AG20443 (cell line): ENCODE results near the gene AMACR.

Experiments
- DNase-seq: peaks from one replicate; pipeline ENCODE4 v3.0.0; 2012; ENCODE audit warnings: low spot score, mixed read lengths

AMACR gene

DNA sequence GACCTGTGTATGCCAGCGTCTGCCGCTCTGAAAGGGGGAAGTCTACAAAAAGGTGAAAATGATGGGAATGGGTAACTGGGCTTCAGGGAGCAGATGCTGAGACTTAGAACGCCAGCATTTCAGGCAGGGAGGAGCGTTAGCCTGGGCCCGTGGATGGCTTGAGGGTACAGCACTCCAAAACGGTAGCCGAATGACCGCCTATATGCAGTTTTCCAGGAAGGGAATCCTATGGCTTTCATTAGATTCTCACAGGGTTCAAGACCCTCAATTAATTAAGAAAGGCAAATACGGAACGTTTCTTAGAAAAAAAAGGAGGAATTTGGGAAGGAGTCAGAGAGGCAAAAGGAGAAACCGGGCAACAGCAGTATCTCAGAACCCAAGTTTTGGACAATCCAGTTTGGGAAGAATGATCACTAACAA lies 639 bp downstream of the AMACR start:
- DNase-seq = peak; percentile 36

DNA sequence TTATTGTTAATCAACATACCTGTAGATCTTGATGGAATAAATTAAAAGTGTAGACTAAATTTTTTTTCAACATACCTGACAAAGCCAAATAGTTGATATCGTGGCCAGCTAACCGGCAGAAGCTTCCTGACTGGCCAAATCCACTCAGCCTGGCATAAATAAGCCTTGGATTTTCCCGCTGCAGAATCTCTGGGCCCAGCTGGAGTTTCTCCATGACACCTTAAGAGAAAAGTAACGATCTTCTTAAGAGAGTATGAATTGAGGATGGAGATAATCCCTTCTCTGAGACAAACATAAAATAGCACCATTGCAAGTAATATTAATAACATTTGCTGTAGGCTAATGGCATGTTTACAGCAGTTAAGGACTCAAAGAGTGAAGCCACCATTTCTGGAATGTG lies 2.2 kb downstream of the AMACR start:
- DNase-seq = no peak

DNA sequence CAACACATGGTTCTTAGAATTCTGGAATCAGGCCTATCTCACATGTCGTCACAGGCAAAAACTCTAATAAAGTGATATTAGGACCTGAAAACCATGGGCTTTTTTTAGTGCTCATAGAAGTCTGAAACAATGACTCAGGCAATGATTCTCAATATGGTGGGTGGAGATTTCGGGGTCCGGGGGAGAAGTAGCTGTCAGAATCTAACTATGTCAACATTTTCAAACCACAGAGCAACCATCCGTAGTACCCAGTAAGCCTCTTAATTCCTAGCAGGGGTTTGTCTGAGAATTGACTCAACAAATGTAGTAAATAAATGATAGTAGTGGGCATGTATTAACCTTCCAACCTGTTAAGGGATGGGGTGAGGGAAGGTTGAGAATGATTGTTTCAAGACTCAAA lies 2.6 kb downstream of the AMACR start:
- DNase-seq = no peak

DNA sequence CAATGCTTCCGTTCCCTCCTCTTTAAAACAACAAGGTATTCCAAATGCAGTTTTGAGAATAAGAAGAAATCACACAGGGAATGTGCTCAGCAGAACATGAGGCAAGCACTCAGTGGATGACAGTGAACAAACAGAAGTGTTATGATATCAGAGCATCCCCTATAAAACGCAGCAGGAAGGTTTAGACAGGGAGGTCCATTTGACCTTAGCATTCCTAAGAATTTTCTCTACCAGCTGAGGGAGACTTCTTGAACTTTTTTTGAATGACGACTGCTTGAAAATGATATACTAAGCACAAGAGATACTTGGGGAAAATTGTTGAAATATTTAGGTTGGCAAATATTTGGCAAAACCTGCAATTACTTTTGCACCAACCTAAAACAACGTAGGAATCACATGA lies 3.9 kb downstream of the AMACR start:
- DNase-seq = no peak

DNA sequence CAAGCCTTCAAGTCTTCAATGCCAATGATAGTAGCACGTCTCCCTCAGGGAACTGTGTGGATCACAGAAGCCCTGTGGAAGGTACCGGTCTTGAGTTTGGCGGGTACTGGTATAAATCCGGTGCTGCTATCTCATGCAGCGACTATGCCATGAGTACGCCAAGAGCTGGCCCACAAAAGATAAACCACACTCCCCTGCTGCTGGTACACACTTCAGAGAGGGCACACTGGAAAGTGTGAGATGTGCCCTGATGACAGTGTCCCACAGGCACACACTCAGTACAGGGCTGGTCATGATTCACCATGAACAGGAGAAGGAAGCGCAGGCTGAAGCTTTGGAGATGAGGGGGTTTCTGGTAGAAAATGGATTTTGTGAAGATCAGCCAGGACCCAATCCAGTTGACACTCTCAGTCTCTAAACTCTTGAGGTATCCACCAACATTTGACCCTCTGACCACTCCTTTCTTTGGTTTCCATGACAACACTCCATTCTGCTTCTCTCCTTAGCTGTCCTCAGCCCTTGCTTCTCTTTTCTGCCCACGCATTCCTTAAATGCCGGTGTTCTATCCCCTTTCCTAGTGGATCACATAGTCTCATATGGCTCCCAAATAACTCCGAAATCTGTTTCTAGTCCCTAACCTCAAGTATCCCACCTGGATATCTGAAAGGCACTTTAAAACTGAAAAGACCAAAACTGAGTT lies 5.1 kb downstream of the AMACR start:
- no peak for DNase-seq

DNA sequence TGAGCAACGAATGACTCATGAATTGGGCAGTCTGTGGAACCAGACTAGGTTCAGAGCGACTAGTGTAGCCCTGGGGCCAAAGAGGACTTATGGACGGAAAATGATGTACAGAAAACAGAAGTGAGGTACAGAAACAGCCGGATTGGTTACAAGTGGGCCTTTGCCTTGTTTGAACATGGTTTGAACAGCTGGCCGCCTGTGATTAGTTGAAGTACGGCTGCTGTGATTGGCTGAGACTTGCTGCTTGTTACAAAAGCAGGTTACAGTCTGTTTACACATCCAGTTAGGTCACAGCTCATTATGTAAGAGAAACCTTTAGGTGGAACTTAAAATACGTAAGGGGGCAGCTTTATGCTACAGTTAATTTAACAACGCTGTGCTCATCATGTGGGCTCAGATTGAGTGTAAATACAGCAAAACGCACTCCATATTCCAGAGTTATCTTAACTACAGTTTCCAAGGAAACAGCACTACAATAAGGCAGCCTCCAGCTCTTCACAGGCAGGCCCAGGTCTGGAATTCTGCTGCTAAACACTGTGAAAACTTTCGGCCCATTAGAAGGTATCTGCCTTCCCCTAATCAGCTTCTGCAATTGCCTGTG lies 6.5 kb downstream of the AMACR start:
- DNase-seq = no peak

DNA sequence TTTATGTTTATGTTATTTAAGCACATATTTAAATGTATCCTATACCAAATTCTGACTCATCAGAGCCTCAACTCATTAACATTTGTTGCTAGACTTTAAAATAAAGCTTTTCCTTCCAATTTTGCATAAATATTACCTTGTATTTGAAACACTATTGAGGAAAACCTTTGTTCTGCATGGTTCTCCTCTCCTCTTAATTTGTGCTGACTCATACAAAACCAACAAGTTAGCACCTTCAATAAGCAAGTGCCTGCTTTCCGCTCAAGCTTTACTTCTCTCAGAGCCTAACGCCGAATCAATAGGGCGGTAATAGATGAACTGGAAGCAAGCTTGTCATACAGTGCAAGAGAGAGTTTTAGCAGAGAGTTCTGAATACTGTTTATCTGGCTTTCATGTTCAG lies 7.9 kb downstream of the AMACR start:
- no peak for DNase-seq

DNA sequence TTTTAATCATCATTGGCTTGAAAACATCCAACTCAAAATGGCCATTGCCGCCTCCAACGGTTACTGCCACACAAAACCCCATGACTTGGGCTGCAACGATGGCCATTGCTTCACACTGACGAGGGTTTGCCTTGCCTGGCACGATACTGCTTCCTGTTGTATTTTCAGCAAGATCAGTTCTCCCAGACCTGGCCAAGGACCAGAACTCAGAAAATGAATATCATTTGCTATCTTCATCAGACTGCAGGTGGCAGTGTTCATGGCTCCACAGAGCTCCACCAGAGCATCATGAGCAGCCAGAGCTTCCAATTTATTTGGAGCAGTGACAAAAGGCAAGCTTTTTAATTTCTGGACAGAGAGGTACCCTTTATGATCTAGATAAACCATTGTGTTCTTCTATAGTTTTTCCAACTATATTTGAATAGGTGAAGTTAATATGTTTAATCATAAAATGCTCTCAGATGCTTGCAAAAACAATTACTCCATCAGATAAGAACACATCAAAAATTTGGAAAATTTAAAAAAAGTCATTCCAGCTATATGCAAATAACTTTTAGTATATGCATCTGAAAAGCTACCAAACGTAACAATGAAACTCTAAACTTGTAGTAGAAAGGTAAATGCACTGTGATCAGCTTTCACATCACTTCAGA lies 10.4 kb downstream of the AMACR start:
- DNase-seq = peak; percentile 83

DNA sequence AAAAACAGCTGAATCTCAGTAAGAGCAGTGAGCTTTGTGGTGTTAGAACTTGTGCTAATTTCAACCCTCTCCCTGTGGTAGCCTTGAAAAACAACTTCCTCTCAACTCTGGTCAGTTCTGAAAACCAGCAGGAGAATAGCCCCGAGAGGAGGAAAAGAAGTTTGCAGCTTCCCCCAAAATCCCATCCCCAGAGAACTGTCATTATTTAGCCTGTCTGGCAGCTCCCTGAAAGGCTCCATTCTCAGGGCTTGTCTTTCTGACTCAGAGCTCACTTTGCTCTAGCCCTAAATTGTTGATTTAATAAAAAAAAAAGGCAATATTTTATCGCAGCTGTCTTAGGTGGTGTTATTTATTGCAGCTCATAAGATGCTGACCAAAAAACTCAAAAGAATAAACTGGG lies 12.0 kb downstream of the AMACR start:
- DNase-seq = no peak

DNA sequence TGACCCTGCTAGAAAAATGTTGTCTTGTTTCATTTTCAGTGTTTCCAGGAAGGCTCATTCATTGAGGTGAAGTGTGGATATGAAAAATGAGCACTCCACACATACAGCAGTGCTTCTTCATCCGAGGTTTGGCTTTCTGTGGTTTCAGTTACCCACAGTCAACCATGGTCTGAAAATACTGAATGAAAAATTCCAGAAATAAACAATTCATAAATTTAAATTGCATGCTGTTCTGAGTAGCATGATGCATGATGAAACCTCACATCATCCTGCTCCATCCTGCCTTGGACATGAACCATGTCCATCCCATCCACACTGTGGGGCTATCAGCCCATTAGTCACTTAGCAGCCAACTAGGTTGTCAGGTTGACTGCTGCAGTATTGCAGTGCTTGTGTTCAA lies 13.0 kb downstream of the AMACR start:
- DNase-seq = peak; percentile 70

DNA sequence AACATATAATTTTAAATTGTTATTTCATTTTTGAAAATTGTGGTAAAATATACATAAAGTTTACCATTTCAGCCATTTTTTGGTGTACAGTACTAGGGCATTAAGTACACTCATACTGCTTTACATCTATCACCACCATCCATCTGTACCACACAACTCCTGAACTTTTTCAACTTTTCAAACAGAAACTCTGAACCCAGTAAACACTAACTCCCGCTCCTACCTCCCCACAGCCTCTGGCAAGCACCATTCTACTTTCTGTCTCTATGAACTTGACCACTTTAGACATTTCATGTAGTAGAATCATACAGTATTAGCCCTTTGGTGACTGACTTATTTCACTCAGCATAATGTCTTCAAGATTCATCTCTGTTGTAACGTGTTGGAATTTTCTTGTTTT lies 15.0 kb downstream of the AMACR start:
- no peak for DNase-seq

DNA sequence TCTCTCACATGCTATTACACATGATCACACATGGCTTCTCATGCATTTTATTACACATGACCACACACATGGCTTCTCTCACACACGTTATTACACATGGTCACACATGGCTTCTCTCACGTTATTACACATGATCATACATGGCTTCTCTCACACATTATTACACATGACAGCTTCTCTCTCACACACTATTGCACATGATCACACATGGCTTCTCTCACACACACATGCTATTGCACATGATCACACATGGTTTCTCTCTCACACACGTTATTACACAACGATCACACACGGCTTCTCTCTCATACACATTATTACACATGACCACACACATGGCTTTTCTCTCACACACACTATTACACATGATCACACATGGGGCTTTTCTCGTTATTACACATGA lies 22.4 kb downstream of the AMACR start:
- no peak for DNase-seq

DNA sequence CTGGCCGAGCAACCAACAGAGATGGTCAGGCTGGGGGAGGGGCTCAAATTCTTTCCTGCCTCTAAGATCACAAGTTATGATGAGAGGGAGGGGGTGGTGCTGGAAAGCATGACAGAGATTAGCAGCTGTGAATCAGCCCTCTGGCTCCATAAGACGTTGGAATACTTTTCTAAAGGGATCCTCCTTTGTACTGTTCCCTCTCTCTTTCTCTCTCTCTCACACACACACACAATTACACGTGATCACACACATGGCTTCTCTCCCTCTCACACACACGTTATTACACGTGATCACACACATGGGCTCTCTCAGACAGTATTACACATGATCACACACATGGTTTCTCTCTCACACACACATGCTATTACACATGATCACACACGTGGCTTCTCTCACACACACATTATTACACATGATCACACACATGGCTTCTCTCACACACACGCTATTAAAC lies 23.2 kb downstream of the AMACR start, which contains the start of gene SLC45A2:
SLC45A2 (minus strand) TSS at position 23 of the 454 bp plus-strand sequence. CDS start 110 bp downstream, outside the sequence.
- no peak for DNase-seq

DNA sequence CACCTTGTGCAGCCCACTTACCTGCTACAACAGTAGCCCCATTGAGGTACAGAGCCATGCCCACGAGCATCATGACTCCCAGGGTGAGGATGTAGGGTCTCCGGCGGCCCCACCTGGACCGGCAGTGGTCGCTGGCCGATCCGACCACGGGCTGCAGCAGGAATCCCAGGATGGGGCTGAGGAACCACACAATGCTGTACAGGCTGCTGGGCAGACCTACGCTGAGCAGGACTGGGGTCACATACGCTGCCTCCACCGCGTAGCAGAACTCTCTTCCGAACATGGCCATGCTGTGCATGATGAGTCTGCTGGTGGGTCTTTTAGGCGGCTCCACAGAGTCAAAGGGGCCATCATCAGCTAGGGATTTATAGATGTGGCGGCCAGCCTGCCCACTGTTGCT lies 23.7 kb downstream of the AMACR start:
- no peak for DNase-seq

DNA sequence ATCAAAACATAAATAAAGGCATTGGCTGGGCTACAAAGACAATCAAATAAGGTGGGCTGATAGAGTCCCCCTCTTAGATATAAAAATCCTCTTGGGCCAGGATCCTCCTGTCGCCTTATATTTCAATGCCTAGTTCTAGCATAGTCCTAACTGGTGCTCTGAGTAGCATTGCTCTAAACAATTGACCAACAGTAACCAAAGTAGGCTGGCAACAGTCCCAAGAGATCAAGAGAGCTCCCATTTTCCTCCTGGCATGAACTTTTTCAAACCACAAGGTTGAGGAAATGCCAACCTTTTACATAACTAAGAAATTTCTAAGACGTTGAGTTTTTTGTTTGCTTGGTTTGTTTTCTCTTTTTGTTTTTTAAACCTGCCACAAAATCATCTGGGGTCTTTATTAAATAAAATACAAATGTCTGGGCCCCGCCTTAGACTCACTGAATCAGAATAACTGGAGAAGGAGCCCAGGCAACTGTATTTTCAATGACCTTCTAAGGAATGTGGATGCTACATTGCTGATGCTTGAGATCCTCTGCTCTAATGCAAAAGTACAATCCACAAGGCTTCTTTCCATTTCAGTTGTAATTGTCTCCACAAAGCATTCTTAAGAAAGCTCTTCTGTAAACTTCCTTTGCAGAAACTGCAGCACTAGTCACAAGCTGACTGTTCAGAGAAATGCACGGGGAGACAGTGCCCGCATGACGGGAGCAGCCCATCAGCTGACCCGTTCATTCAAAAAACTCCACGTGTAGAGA lies 26.3 kb downstream of the AMACR start:
- peak; percentile 27 for DNase-seq

DNA sequence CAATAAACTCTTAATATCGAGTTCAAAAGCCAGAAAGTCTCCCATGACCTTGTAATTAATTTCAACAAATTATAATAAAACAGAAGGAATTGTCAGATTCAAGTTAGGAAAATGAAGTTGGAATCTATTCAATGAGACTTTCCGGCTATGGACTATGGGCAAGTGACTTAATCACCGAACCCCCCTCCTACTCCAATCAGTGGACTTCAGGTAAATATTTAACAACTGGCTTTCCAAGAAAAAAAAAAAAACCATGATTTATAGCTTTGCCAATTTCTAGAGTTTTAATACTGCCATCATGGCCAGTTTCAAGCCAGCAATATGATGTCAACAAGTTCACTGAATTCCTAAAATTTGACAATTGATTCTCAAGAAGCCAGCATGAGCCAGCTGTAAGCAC lies 27.8 kb downstream of the AMACR start:
- no peak for DNase-seq

DNA sequence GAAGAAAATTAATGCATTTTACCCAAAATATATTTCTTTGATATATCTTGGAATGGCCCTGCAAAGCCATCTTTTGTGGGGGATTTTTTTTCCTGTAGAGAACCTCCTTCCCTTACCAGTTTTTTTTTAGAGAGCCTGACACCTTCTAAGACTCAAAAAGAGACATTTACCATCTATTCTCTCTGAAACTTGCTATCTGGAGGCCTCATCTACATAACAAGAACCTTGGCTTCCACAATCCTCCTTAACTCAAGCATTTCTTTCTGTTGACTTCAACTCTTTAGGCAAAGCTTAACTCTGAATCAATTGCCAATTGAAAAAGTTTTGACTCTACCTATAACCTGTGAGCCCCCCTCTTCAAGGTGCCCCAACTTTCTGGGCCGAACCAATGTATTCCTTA lies 29.5 kb downstream of the AMACR start:
- no peak for DNase-seq

DNA sequence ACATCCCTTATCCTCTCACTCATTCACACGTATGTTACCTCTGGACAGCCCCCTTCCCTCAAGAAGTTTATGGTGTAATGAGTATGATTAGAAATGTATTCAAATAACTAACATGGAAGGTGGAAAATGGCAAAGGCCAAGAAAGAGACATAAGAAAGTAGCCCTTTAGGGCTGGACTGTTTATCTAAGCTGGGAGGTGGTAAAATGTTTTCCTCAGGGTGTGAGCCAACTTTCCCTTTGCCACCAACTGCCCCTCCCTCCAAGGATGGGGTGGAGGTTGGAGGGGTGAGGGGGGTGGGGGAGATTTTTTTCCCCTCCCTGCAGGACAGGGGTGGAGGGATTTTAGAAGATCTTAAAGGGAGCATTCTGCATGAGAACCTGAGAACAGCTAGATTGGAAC lies 31.5 kb downstream of the AMACR start:
- no peak for DNase-seq

DNA sequence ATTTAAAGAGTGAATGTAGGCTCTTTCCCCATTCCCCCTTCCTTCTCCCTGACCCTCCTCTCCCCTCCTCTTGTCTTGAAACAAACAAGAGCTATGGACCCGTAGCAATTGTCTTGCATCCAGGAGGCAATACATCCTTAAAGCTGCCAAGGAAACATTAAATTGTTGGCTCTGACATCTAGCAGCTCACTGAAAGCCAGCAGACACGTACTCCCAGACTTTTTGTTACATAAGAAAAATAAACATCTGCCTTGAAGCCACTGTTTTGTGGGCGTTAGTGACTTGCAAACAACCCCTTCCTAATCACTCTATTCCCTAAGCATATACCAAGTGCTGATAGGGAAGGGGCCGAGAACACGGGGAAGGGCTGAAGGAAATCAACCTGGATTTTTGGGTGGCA lies 32.0 kb downstream of the AMACR start:
- DNase-seq = peak; percentile 28

DNA sequence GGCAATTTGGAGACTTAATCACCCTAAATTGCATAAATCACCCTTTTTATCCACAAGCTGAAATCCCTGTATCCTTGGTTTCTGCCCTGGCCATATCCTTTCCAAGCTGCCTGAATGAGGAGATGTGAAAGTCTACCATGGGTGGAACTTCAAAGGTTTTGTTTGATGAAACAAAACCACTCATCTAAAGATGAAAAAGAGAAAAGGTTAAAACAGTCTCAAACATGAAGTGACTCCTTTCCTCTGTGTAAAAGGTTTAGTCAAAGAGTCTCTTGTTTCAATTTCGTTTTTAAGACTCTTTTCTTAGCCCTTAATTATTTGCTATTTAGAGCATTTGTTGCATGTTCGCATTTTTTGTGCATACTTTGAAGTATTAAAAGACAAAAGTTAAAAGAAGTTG lies 34.6 kb downstream of the AMACR start:
- no peak for DNase-seq

DNA sequence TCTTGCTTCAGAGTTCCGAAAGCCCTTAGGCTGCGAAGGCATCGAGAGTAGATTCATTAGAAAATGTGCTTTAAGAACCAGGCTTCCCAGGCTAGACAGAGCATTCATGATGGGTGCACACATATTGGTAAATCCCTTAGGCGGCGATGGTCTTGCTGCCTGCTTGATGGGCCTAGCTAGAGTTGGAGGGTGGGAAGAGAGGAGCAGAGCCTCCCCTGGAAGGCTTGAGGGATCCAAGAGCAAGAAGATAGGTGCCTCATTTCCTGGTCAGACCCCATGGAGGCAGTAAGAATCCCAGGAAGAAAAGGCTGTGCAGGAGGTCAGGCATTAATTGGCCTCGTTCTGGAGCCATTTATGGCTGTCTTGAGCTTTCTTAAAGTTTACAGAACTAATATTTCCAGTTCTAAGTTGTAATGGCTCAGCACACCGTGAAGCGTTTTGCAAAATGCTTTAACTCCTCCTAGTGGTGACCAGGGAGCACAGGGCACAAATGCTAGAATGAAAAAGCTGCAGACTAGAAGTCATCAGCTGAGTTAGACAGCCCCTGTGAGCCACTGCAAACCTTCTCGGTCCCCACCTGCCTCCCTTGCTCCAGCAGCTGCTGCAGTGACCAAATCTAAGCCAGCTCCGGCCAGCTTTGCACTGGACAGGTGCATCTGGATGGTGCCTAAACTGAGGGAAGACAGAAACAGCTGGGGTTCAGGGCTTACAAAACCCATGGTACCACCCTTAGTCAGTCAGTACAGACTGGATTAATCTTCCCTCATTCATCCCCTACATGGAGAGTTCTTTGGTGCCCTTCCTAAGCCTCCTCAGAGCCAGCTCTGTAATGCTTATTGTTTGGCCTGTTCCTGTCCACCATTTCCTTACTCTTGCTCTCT lies 38.0 kb downstream of the AMACR start:
- peak; percentile 87 for DNase-seq
